Body of pancreas (tissue), 4 donors: Measurements from ENCODE around the gene CCDC127.

Experiments used
- CTCF ChIP-seq, 7 experiments: fragments of 450-650 bp in 4 of 7; fragments of 200-600 bp in 3 of 7; sonication (generic) in 3 of 7; IDR thresholded peaks; one replicate each; pipeline ENCODE4 v1.5.1; 2016 to 2019; ENCODE audit warnings: antibody characterized with exemption in 7 of 7
- POLR2A ChIP-seq, 3 donors: fragments of 450-650 bp; IDR thresholded peaks; one replicate each; pipeline ENCODE4 v1.6.1; 2016; ENCODE audit warnings: antibody characterized with exemption in 3 of 3, mild to moderate bottlenecking in 2 of 3

DNA sequence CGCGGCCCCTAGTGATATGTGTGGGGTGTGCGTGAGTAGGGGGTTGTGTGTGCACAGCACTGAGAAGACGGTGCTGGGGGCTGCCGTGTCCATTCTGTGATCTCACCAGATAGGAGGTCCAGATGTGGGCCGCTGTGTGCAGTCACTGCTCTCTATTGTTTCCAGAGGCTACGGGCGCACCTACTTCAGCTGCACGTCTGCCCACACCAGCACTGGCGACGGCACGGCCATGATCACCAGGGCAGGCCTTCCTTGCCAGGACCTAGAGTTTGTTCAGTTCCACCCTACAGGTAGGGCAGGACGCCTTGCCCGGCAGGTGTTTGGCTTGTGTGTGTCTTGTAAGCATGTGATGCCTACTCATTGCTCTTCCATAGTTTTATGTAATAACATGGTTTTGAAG, 12.8 kb upstream of the CCDC127 start:
- no peak for TF ChIP-seq CTCF (IDR thresholded peaks at IDR 0.05)
- no peak for TF ChIP-seq POLR2A (IDR thresholded peaks at IDR 0.05)
